Kidney epithelial cell (primary cell): Measurements from ENCODE around the gene TP73. TPM values are rescaled to one million over a fixed set of nuclear protein-coding genes. Genes with fewer than 3 reads are reported as not detected.

ENCODE experiments used
- DNase-seq: peaks from one replicate; pipeline ENCODE4 v3.0.0-alpha.2; 2010; ENCODE audit warnings: low read depth
- H3K27me3 ChIP-seq: 2 replicates; pipeline ENCODE4 v1.6.0; 2011; ENCODE audit warnings: low read length; ENCODE audit not compliant: control insufficient read depth, insufficient read depth
- H3K36me3 ChIP-seq: 2 replicates; pipeline ENCODE4 v1.5.1; 2011; ENCODE audit warnings: low read length; ENCODE audit not compliant: control insufficient read depth, insufficient read depth
- H3K4me3 ChIP-seq: 2 replicates; pipeline ENCODE4 v1.5.1; 2011; ENCODE audit warnings: low read depth, mild to moderate bottlenecking, control low read depth, low read length
- total RNA-seq: library from RNA; depleted of rRNA; stranded (reverse); fragments of >200 nt; gene quantifications from 2 replicates; pipeline ENCODE4 v1.2.3, GENCODE V29; 2015
- TF ChIP-seq, protein P1 (sequence below): IDR thresholded peaks from 2 replicates; pipeline ENCODE4 v1.5.1; 2011; ENCODE audit warnings: mild to moderate bottlenecking, moderate library complexity, low read length, control low read depth, inconsistent platforms; ENCODE audit not compliant: insufficient read depth, poor library complexity, severe bottlenecking

TP73 gene
- total RNA-seq, 1 donor from 2014 or later: 0.04 TPM

DNA sequence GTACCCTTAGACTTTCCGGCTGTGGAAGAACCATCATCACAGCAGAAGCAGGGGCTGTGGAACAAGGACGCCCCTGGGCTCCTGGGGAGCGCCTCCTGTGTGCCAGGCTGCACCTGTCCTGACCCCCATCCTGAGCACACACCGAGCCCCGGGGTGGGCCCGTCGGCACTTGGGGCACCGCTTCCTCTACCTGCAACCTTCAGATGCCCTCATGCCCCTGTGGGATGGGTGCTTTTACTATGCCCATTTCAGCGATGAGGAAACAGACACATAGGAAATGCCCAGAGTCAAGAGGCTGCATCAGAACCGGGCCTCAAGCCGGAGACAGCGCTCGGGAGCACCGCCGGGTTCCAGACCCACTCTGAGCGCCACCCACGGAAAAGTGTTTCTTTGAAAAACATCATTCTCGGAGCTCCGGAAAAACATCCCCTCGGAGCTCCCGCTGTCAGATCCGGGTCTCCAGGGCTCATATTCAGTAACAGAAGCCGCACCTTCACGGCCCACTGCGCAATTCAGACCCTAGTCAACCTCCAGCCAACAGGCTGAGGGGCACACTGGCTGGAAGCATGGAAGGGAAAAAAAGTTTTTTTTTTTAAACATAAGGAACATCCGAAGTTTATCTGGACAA lies 19.5 kb upstream of the TP73 start:
- no peaks in the 10 kb centered on the region for H3K36me3 ChIP-seq
- no peak for DNase-seq
- H3K27me3 ChIP-seq: no peaks in the 10 kb centered on the region
- no peak overlapping the region for H3K4me3 ChIP-seq
- TF ChIP-seq, protein P1, sequence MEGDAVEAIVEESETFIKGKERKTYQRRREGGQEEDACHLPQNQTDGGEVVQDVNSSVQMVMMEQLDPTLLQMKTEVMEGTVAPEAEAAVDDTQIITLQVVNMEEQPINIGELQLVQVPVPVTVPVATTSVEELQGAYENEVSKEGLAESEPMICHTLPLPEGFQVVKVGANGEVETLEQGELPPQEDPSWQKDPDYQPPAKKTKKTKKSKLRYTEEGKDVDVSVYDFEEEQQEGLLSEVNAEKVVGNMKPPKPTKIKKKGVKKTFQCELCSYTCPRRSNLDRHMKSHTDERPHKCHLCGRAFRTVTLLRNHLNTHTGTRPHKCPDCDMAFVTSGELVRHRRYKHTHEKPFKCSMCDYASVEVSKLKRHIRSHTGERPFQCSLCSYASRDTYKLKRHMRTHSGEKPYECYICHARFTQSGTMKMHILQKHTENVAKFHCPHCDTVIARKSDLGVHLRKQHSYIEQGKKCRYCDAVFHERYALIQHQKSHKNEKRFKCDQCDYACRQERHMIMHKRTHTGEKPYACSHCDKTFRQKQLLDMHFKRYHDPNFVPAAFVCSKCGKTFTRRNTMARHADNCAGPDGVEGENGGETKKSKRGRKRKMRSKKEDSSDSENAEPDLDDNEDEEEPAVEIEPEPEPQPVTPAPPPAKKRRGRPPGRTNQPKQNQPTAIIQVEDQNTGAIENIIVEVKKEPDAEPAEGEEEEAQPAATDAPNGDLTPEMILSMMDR: no peak

DNA sequence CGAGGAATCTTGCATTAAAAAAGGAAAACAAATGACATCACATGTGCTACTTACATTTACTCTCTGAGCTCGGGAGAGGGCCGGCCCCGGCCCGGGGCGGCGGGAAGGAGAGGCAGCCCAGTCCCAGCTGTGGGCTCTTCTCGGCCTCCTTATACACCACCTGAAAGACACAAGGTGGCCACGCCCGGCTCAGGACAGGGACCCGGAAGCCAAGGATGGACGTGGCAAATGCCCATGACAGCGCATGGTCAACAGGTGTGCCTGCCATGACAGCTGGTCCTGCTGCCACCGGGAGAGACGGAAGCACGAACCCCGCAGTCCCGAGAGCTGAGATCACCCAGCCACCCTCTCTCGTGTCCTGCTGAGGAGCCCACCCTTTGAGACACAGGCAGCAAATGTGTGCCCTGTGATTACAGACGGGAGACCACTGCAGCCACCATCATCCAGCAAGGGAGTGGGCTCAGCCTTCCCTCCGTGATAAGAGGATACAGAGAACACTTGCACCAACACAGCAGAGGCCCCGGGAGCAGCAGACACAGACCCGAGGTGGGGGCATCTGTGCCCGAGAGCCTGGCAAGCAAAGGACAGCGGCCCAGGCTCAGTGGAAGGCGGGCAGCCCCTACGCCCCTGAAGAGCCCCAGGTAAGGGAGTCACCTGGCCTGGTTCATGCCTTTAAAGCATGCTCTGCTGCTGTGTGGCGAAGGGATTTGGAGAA lies 18.8 kb upstream of the TP73 start:
- no peak for DNase-seq
- H3K36me3 ChIP-seq: no peaks in the 10 kb centered on the region
- H3K27me3 ChIP-seq: no peaks in the 10 kb centered on the region
- H3K4me3 ChIP-seq: no peak overlapping the region
- TF ChIP-seq, protein P1: no peak

DNA sequence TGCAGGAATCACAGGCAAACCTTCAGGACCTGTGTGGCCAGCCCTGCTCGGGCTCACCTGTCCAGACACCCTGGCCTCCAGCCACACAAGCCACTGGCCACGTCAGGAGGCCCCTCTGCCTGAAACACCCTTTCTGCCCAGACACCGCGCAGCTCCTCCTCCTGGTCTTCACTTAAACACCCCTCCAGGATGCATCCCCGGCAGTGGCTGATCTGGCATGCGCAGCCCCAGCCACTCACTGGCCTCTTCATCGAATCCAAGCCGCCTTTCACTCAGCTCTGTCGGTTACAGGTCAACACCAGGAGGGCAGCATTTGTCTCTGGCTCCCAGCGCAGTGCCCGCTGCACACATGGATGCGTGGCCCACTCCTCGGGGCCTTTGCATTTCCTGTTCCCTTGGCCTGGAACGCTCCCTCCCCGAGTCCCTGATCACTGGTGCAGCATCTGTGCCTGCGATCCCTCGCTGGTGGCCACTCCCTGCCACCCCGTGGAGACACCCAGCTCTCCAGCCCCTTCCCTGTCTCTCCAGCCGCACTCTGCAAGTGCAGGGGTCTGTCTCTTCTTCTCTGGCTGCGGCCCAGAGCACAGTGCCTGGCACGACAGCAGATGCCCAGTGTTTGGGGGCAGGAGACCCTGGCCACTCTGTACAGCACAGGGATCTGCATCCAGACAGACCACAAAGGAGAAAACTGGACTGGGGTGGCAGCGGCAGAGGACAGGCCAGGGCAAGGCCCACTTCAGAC lies 18.1 kb upstream of the TP73 start:
- TF ChIP-seq, protein P1: no peak
- DNase-seq: no peak
- H3K4me3 ChIP-seq: no peak overlapping the region
- H3K36me3 ChIP-seq: no peaks in the 10 kb centered on the region
- no peaks in the 10 kb centered on the region for H3K27me3 ChIP-seq

DNA sequence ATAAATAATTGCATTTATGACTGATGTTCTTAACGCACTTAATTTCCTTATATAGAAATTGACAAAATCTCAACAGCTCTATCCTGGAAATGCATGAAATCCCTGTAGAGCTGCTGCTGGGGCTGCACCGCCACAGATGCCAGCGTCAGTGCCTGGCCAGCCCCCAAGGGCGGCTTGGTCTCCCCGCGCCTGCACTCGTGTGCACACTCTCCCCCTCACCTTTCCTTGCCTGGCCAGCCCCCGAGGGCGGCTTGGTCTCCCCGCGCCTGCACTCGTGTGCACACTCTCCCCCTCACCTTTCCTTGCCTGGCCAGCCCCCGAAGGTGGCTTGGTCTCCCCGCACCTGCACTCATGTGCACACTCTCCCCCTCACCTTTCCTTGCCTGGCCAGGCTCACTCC lies 16.2 kb upstream of the TP73 start:
- no peak for DNase-seq
- no peak overlapping the region for H3K4me3 ChIP-seq
- no peaks in the 10 kb centered on the region for H3K36me3 ChIP-seq
- TF ChIP-seq, protein P1: no peak
- H3K27me3 ChIP-seq: no peaks in the 10 kb centered on the region

DNA sequence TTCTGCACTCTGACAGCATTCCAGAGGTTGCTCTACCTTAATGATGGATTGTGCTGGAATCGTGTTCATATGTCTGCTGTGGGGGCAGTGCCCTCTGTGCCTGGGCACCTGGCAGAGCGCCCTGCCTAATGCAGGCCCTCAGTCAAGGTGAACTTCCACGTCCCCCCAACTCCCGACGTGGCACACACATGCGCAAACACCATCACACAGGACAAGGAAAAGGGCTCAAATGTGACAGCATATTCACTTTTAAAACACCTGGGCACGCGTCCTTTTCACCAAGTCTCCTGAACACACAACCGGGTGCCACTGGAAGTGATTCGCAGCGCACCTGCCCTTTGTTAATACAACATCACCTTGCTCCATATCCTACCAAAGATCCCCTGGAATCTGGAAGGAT lies 15.8 kb upstream of the TP73 start:
- Histone ChIP-seq H3K36me3 (no peaks in the 10 kb centered on the region), H3K27me3 (no peaks in the 10 kb centered on the region), H3K4me3 (no peak overlapping the region)
- no peak for DNase-seq
- TF ChIP-seq, protein P1: no peak
